Osteoblast (primary cell): ENCODE results near the gene GMCL2. TPM values are rescaled to one million over a fixed set of nuclear protein-coding genes. Genes with fewer than 3 reads are reported as not detected.

ENCODE experiments used
- DNase-seq: peaks from one replicate; pipeline ENCODE4 v3.0.0; 2011; ENCODE audit warnings: low spot score, mixed read lengths; ENCODE audit not compliant: insufficient read length; ENCODE audit errors: missing footprints
- H2AFZ ChIP-seq: 2 replicates; pipeline ENCODE4 v1.6.0; 2011; ENCODE audit warnings: mild to moderate bottlenecking, low read length
- H3K27ac ChIP-seq: 2 replicates; pipeline ENCODE4 v1.5.1; 2011; ENCODE audit warnings: mild to moderate bottlenecking, low read depth, low read length, moderate library complexity
- H3K27me3 ChIP-seq: 2 replicates; pipeline ENCODE4 v1.6.0; 2012; ENCODE audit warnings: mild to moderate bottlenecking, control low read depth, inconsistent platforms, low read length, moderate library complexity; ENCODE audit not compliant: insufficient read depth
- H3K36me3 ChIP-seq: 2 replicates; pipeline ENCODE4 v1.5.1; 2011; ENCODE audit warnings: mild to moderate bottlenecking, low read length, control low read depth, moderate library complexity; ENCODE audit not compliant: insufficient read depth
- H3K4me1 ChIP-seq: 2 replicates; pipeline ENCODE4 v1.5.1; 2011; ENCODE audit warnings: mild to moderate bottlenecking, low read length, control low read depth, moderate library complexity; ENCODE audit not compliant: insufficient read depth
- H3K4me2 ChIP-seq: 2 replicates; pipeline ENCODE4 v1.6.0; 2011; ENCODE audit warnings: mild to moderate bottlenecking, low read length; ENCODE audit not compliant: insufficient read depth
- H3K4me3 ChIP-seq: fragments of 200-600 bp; sonication (generic); 3 replicates; pipeline ENCODE4 v1.5.1; 2012; ENCODE audit warnings: mild to moderate bottlenecking, low read length, inconsistent platforms; ENCODE audit not compliant: insufficient read depth
- H3K79me2 ChIP-seq: 2 replicates; pipeline ENCODE4 v1.6.0; 2012; ENCODE audit warnings: mild to moderate bottlenecking, low read length, control low read depth, inconsistent platforms; ENCODE audit not compliant: insufficient read depth
- H3K9me3 ChIP-seq: 2 replicates; pipeline ENCODE4 v1.5.1; 2011; ENCODE audit warnings: low read depth, low read length, control low read depth
- H4K20me1 ChIP-seq: 2 replicates; pipeline ENCODE4 v1.6.0; 2012; ENCODE audit warnings: mild to moderate bottlenecking, low read length, control low read depth; ENCODE audit not compliant: insufficient read depth
- total RNA-seq: library from RNA; depleted of rRNA; stranded (reverse); fragments of >200 nt; gene quantifications from 2 replicates; pipeline ENCODE4 v1.2.3, GENCODE V29; 2012
- TF ChIP-seq, protein P1 (sequence below): IDR thresholded peaks from 2 replicates; pipeline ENCODE4 v1.5.1; 2011; ENCODE audit warnings: mild to moderate bottlenecking, low read depth, low read length, moderate library complexity; ENCODE audit errors: extremely low read depth

The GMCL2 gene
- total RNA-seq, 1 donor: not detected

DNA sequence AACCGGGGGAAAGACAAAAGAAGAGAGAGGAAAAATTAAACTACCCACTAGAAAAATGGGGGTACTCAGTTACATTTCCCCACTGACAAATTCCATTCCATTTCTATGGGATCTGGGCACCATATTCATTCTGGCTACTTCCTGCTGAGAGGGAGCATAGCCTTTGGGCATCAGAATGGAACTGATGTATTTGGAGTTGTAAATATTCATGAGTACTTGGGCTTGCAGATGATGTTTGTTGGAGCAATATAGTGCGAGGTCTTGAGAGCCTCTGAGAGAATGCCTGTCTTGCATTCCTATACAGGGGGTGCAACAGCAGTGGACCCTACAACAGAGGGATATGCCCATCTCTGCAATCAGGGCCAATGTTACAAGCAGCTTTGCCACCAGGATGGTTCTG, 16.7 kb downstream of the GMCL2 start:
- H3K79me2 ChIP-seq: no peaks in the 10 kb centered on the region
- TF ChIP-seq, protein P1, sequence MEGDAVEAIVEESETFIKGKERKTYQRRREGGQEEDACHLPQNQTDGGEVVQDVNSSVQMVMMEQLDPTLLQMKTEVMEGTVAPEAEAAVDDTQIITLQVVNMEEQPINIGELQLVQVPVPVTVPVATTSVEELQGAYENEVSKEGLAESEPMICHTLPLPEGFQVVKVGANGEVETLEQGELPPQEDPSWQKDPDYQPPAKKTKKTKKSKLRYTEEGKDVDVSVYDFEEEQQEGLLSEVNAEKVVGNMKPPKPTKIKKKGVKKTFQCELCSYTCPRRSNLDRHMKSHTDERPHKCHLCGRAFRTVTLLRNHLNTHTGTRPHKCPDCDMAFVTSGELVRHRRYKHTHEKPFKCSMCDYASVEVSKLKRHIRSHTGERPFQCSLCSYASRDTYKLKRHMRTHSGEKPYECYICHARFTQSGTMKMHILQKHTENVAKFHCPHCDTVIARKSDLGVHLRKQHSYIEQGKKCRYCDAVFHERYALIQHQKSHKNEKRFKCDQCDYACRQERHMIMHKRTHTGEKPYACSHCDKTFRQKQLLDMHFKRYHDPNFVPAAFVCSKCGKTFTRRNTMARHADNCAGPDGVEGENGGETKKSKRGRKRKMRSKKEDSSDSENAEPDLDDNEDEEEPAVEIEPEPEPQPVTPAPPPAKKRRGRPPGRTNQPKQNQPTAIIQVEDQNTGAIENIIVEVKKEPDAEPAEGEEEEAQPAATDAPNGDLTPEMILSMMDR: no peak
- H3K27ac ChIP-seq: no peak overlapping the region
- H3K4me2 ChIP-seq: no peak overlapping the region
- peaks cover 24% of the 10 kb centered on the region for H3K27me3 ChIP-seq
- H3K4me3 ChIP-seq: no peak overlapping the region
- DNase-seq: no peak
- H3K9me3 ChIP-seq: no peaks in the 10 kb centered on the region
- H3K36me3 ChIP-seq: no peaks in the 10 kb centered on the region
- no peaks in the 10 kb centered on the region for H4K20me1 ChIP-seq
- H3K4me1 ChIP-seq: no peaks in the 10 kb centered on the region
- no peak overlapping the region for H2AFZ ChIP-seq

DNA sequence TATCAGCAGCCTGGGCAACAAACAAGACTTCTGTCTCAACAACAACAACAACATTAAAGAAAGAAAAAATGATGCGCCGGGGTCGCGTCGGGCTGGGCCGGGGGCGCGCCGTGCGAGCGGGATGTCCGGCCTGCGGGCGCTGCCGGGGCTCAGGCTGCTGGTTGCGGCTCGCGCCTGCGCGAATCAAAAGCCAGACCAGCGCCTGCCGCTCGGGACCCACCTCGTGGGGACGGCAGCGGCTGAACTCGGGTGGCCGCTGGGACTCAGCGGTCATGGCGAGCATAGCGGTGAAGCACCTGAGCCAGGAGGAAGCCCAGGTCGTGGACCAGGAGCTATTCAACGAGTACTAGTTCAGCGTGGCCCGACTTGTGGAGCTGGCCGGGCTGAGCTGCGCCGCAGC, 21.6 kb downstream of the GMCL2 start:
- no peak overlapping the region for H3K27ac ChIP-seq
- no peaks in the 10 kb centered on the region for H4K20me1 ChIP-seq
- H3K4me2 ChIP-seq: no peak overlapping the region
- no peaks in the 10 kb centered on the region for H3K4me1 ChIP-seq
- H3K79me2 ChIP-seq: no peaks in the 10 kb centered on the region
- no peak overlapping the region for H2AFZ ChIP-seq
- no peak overlapping the region for H3K4me3 ChIP-seq
- no peaks in the 10 kb centered on the region for H3K9me3 ChIP-seq
- TF ChIP-seq, protein P1: no peak
- H3K27me3 ChIP-seq: peaks cover 48% of the 10 kb centered on the region
- H3K36me3 ChIP-seq: no peaks in the 10 kb centered on the region
- no peak for DNase-seq

DNA sequence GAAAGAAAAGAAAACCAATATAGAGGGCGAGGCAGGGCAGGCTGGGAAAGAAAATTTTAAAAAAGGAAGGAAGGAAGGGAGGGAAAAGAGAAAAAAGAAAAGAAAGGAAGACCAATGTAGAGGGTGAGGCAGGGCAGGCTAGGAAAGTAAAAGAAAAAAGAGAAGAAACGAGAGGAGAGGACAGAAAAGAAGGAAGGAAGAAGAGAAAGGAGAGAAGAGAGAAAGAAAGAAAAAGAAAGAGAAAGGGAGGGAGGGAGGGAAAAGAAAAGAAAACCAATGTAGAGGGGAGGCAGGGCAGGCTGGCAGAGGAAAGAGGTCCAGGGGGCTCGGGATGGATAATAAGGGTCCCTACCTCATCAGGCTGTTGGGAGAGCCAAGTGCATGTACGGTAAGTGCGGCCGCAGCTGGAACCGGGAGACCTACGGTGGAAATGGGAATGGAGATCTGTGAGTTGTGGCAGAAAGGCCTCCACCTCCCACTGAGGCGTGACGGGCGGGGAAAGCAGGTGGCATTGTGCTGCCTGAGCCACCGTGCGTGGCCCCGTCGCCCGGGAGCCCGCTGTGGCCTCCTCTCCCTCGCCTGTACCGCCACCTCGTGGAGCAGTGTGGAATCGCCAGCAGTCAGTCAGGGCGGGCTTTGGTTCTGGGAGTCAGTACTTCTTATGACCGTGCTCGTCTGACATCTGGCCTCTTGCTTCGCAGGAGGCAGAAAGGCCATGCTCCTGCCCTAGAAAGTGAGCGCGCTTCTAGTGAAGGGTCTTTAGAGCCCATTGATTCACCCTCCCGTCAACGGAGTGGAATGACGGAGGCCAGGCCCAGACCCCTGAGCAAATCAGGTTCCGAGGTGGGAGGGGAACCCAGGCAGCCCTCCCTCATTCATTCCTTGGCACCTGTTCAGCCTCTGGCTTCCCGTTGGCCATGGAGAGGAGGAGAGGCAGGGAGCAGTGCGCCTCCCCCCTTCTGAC, 23.1 kb downstream of the GMCL2 start:
- Histone ChIP-seq H3K27me3 (peaks cover 44% of the 10 kb centered on the region), H3K79me2 (no peaks in the 10 kb centered on the region), H3K4me3 (no peak overlapping the region), H3K36me3 (no peaks in the 10 kb centered on the region), H3K4me1 (no peaks in the 10 kb centered on the region), H3K9me3 (no peaks in the 10 kb centered on the region), H2AFZ (peak overlapping the region; percentile 59), H3K27ac (no peak overlapping the region), H3K4me2 (peak overlapping the region; percentile 73), H4K20me1 (no peaks in the 10 kb centered on the region)
- TF ChIP-seq, protein P1: peak; percentile 90
- DNase-seq: peak; percentile 98

DNA sequence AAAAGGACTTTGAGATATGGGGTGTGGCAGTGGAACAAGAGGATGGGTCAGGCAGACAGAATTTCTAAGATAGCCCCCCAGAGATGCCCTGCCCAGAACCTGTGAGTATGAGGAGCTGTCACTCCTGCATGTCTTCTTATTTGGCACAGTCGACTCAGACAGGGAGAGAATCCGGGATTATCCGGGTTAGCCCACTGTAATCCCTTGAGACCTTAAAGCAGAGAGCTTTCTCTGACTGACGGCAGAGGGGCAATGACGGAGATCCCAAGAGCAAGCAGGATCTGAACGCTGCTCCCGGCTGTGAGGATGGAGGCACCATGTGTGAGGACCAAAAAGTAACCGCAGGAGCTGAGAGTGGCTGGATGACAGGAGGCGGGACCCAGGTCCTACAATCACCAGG, 24.7 kb downstream of the GMCL2 start:
- TF ChIP-seq, protein P1: no peak
- H3K4me2 ChIP-seq: no peak overlapping the region
- no peak for DNase-seq
- H3K27ac ChIP-seq: no peak overlapping the region
- H3K4me1 ChIP-seq: no peaks in the 10 kb centered on the region
- H4K20me1 ChIP-seq: no peaks in the 10 kb centered on the region
- H3K9me3 ChIP-seq: no peaks in the 10 kb centered on the region
- H3K27me3 ChIP-seq: peaks cover 40% of the 10 kb centered on the region
- H3K79me2 ChIP-seq: no peaks in the 10 kb centered on the region
- no peaks in the 10 kb centered on the region for H3K36me3 ChIP-seq
- no peak overlapping the region for H2AFZ ChIP-seq
- no peak overlapping the region for H3K4me3 ChIP-seq
